Neural cell (in vitro differentiated cells): ENCODE measurements around the gene ARMH1. TPM values are rescaled to one million over a fixed set of nuclear protein-coding genes. Genes with fewer than 3 reads are reported as not detected.

Experiments
- H2AFZ ChIP-seq: fragments of 200-600, 300-800 bp; sonication (generic), shearing (Covaris generic); 2 replicates; pipeline ENCODE4 v1.6.0; 2014; ENCODE audit warnings: low read depth, mild to moderate bottlenecking, antibody characterized with exemption, low read length, moderate library complexity
- H3F3A ChIP-seq: fragments of 200-600 bp; shearing (Covaris generic); 2 replicates; pipeline ENCODE4 v1.6.1; 2016; ENCODE audit warnings: mild to moderate bottlenecking, moderate library complexity, mixed read lengths, antibody characterized with exemption, low read length; ENCODE audit not compliant: insufficient read depth, poor library complexity, severe bottlenecking
- H3K27ac ChIP-seq: fragments of 200-600, 300-800 bp; sonication (generic), shearing (Covaris generic); 2 replicates; pipeline ENCODE4 v1.5.1; 2014; ENCODE audit warnings: mild to moderate bottlenecking, low read length, moderate library complexity
- H3K27me3 ChIP-seq: fragments of 300-800, 200-600 bp; sonication (generic), shearing (Covaris generic); 2 replicates; pipeline ENCODE4 v1.6.0; 2014; ENCODE audit warnings: mild to moderate bottlenecking, low read depth, low read length, moderate library complexity; ENCODE audit not compliant: insufficient read depth
- H3K36me3 ChIP-seq: fragments of 300-800, 200-600 bp; sonication (generic), shearing (Covaris generic); 2 replicates; pipeline ENCODE4 v1.5.1; 2014; ENCODE audit warnings: mild to moderate bottlenecking, antibody characterized with exemption, low read length, moderate library complexity; ENCODE audit not compliant: insufficient read depth
- H3K4me2 ChIP-seq: fragments of 300-800, 200-600 bp; sonication (generic), shearing (Covaris generic); 2 replicates; pipeline ENCODE4 v1.6.0; 2014; ENCODE audit warnings: mild to moderate bottlenecking, low read length
- H3K4me3 ChIP-seq: fragments of 300-800, 200-600 bp; sonication (generic), shearing (Covaris generic); 2 replicates; pipeline ENCODE4 v1.5.1; 2014; ENCODE audit warnings: mild to moderate bottlenecking, low read length, moderate library complexity
- H3K79me2 ChIP-seq: fragments of 200-600 bp; shearing (Covaris generic); replicated peaks from 2 replicates; pipeline ENCODE4 v1.6.0; 2014; ENCODE audit warnings: mild to moderate bottlenecking, low read length, moderate library complexity; ENCODE audit not compliant: insufficient read depth
- H3K9ac ChIP-seq: fragments of 300-800, 200-600 bp; sonication (generic), shearing (Covaris generic); 2 replicates; pipeline ENCODE4 v1.6.1; 2016; ENCODE audit warnings: mild to moderate bottlenecking, low read length, mixed read lengths
- H3K9me2 ChIP-seq: fragments of 200-600 bp; shearing (Covaris generic); 2 replicates; pipeline ENCODE4 v1.6.1; 2016; ENCODE audit warnings: mild to moderate bottlenecking, low read length, mixed read lengths; ENCODE audit not compliant: insufficient read depth
- H3K9me3 ChIP-seq: fragments of 200-600, 300-800 bp; sonication (generic), shearing (Covaris generic); 2 replicates; pipeline ENCODE4 v1.6.1; 2016; ENCODE audit warnings: mild to moderate bottlenecking, mixed run types, low read length, moderate library complexity, mixed read lengths
- H4K20me1 ChIP-seq: fragments of 200-600 bp; shearing (Covaris generic); 2 replicates; pipeline ENCODE4 v1.6.1; 2016; ENCODE audit warnings: mild to moderate bottlenecking, mixed run types; ENCODE audit not compliant: insufficient read depth
- EP300 ChIP-seq: fragments of 450-650 bp; conservative IDR thresholded peaks from 2 replicates; pipeline ENCODE4 v1.6.1; 2014; ENCODE audit warnings: antibody characterized with exemption, mild to moderate bottlenecking, moderate library complexity; ENCODE audit not compliant: poor library complexity, severe bottlenecking
- MXI1 ChIP-seq: fragments of 450-650 bp; conservative IDR thresholded peaks from 2 replicates; pipeline ENCODE4 v1.6.1; 2014; ENCODE audit warnings: antibody characterized with exemption, mild to moderate bottlenecking; ENCODE audit not compliant: poor library complexity, severe bottlenecking
- POLR2AphosphoS5 ChIP-seq: IDR thresholded peaks from 2 replicates; pipeline ENCODE4 v1.6.1; 2012
- RAD21 ChIP-seq: fragments of 450-650 bp; conservative IDR thresholded peaks from 2 replicates; pipeline ENCODE4 v1.6.1; 2014; ENCODE audit warnings: antibody characterized with exemption, mild to moderate bottlenecking, moderate library complexity
- TAF1 ChIP-seq: IDR thresholded peaks from 2 replicates; pipeline ENCODE4 v1.6.1; 2012; ENCODE audit warnings: low read depth
- polyA plus RNA-seq: library from polyadenylated mRNA; depleted of rRNA; stranded (reverse); fragments of >200 nt; gene quantifications from 2 replicates; pipeline ENCODE4 v1.2.3, GENCODE V29; 2014
- TF ChIP-seq, protein P1 (sequence below): IDR thresholded peaks from 2 replicates; pipeline ENCODE4 v1.6.1; 2012; ENCODE audit warnings: borderline replicate concordance
- TF ChIP-seq, protein P2 (sequence below): fragments of 450-650 bp; IDR thresholded peaks from 2 replicates; pipeline ENCODE4 v1.5.1; 2014; ENCODE audit warnings: antibody characterized with exemption, mild to moderate bottlenecking, moderate library complexity; ENCODE audit not compliant: poor library complexity, severe bottlenecking

Gene ARMH1
- polyA plus RNA-seq, 1 donor from 2014 or later, result 105 TPM

DNA sequence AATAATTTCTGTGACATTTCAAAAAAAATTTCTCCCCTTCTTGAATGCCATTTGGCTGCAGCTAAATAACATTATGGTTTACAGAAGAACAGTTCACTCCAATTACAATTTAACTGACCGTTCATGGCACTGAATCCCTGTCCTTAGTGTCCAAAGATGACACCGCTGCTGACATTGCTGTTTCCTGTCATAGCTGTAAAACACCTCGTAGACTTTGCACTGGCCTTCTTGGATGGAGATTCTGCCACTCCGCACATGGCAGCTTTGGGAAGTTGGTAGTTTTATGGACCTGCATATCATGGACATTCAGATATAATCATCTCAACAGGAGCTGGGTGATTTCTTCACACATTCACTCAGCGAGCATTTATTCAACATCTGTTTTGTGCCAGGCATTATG, 5.0 kb downstream of the ARMH1 start:
- no peak overlapping the region for H3K27ac ChIP-seq
- H4K20me1 ChIP-seq, result no peaks in the 10 kb centered on the region
- H3K4me2 ChIP-seq, result no peak overlapping the region
- H3K9me3 ChIP-seq, result no peaks in the 10 kb centered on the region
- H2AFZ ChIP-seq, result no peak overlapping the region
- no peaks in the 10 kb centered on the region for H3F3A ChIP-seq
- TF ChIP-seq, protein P1, sequence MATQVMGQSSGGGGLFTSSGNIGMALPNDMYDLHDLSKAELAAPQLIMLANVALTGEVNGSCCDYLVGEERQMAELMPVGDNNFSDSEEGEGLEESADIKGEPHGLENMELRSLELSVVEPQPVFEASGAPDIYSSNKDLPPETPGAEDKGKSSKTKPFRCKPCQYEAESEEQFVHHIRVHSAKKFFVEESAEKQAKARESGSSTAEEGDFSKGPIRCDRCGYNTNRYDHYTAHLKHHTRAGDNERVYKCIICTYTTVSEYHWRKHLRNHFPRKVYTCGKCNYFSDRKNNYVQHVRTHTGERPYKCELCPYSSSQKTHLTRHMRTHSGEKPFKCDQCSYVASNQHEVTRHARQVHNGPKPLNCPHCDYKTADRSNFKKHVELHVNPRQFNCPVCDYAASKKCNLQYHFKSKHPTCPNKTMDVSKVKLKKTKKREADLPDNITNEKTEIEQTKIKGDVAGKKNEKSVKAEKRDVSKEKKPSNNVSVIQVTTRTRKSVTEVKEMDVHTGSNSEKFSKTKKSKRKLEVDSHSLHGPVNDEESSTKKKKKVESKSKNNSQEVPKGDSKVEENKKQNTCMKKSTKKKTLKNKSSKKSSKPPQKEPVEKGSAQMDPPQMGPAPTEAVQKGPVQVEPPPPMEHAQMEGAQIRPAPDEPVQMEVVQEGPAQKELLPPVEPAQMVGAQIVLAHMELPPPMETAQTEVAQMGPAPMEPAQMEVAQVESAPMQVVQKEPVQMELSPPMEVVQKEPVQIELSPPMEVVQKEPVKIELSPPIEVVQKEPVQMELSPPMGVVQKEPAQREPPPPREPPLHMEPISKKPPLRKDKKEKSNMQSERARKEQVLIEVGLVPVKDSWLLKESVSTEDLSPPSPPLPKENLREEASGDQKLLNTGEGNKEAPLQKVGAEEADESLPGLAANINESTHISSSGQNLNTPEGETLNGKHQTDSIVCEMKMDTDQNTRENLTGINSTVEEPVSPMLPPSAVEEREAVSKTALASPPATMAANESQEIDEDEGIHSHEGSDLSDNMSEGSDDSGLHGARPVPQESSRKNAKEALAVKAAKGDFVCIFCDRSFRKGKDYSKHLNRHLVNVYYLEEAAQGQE, result no peak
- no peak for TF ChIP-seq EP300
- no peak for TF ChIP-seq POLR2AphosphoS5
- TF ChIP-seq, protein P2, sequence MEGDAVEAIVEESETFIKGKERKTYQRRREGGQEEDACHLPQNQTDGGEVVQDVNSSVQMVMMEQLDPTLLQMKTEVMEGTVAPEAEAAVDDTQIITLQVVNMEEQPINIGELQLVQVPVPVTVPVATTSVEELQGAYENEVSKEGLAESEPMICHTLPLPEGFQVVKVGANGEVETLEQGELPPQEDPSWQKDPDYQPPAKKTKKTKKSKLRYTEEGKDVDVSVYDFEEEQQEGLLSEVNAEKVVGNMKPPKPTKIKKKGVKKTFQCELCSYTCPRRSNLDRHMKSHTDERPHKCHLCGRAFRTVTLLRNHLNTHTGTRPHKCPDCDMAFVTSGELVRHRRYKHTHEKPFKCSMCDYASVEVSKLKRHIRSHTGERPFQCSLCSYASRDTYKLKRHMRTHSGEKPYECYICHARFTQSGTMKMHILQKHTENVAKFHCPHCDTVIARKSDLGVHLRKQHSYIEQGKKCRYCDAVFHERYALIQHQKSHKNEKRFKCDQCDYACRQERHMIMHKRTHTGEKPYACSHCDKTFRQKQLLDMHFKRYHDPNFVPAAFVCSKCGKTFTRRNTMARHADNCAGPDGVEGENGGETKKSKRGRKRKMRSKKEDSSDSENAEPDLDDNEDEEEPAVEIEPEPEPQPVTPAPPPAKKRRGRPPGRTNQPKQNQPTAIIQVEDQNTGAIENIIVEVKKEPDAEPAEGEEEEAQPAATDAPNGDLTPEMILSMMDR, result no peak
- no peak for TF ChIP-seq MXI1
- no peak for TF ChIP-seq RAD21
- H3K4me3 ChIP-seq, result no peak overlapping the region
- H3K9ac ChIP-seq, result no peak overlapping the region
- no peaks in the 10 kb centered on the region for H3K27me3 ChIP-seq
- no peaks in the 10 kb centered on the region for H3K79me2 ChIP-seq
- no peaks in the 10 kb centered on the region for H3K9me2 ChIP-seq
- H3K36me3 ChIP-seq, result no peaks in the 10 kb centered on the region

DNA sequence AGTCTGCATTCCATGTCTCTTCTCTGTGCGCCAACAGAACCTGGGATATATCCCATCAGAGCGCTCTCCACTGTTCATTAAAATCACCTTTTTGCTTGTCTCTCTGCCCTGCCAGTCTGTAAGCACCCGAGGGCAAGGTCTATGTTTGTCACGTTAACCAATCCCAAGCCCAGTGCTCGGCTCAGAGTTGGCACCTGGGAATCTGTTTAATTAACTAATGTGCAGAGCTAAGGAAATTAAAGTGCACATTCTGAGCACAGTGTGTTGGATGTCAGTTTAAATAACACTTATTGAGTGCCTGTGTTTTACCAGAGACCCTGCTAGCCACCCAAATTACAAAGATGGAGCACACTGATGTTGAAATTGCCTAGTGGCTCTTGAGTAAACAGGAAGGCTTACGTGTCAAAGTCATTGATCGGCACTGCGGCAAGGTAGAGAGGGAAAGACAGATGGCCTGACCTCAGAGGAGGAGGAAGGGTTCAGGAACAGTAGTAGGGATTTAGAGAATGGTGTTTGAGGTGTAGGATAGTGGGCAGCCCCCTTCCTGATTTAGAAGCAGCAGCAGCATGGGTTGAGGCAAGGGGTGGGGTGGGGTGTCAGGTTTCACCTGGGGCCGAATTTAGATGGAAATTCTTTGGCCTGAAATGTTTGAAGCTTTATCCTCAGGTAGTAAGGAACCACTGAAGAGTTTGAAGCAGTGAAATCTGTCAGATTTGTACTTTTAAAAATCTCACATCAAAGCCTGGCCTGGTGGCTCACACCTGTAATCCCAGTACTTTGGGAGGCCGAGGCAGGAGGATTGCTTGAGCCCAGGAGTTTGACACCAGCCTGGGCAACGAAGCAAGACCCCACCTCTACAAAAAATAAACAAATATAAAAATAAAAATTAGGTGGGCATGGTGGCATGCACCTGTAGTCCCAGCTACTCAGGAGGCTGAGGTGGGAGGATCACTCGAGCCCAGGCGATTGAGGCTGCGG, 7.7 kb downstream of the ARMH1 start:
- H3K36me3 ChIP-seq, result no peaks in the 10 kb centered on the region
- no peak overlapping the region for H3K4me3 ChIP-seq
- H4K20me1 ChIP-seq, result no peaks in the 10 kb centered on the region
- H3K9ac ChIP-seq, result no peak overlapping the region
- H3F3A ChIP-seq, result no peaks in the 10 kb centered on the region
- no peaks in the 10 kb centered on the region for H3K27me3 ChIP-seq
- no peaks in the 10 kb centered on the region for H3K79me2 ChIP-seq
- no peaks in the 10 kb centered on the region for H3K9me2 ChIP-seq
- H3K9me3 ChIP-seq, result no peaks in the 10 kb centered on the region
- TF ChIP-seq TAF1, result no peak
- no peak overlapping the region for H3K4me2 ChIP-seq
- no peak overlapping the region for H3K27ac ChIP-seq
- H2AFZ ChIP-seq, result no peak overlapping the region

DNA sequence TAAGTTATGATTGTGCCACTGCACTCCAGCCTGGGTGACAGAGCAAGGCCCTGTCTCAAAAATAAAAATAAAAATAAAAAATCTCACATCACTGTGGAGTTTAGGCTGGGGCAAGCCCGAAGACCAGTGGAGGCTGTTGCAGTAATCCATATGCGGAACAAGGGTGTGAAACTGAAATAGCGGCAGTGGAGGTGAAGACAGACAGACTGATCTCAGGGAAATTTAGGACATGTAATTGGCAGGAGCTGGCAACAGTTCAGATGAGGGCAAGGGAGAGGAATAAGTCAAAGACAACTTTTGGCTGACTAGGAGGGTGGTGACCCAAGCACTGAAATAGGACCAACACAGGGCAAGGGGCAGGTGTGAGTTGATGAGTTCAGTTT, 8.4 kb downstream of the ARMH1 start:
- Histone ChIP-seq H4K20me1 (no peaks in the 10 kb centered on the region), H3K36me3 (no peaks in the 10 kb centered on the region), H3K4me2 (no peak overlapping the region), H3K79me2 (no peaks in the 10 kb centered on the region), H3F3A (no peaks in the 10 kb centered on the region), H3K27me3 (no peaks in the 10 kb centered on the region), H3K9me3 (no peaks in the 10 kb centered on the region), H3K27ac (no peak overlapping the region), H3K9ac (no peak overlapping the region), H3K4me3 (no peak overlapping the region), H3K9me2 (no peaks in the 10 kb centered on the region), H2AFZ (no peak overlapping the region)
- TF ChIP-seq POLR2AphosphoS5 (no peak), RAD21 (no peak), MXI1 (no peak)
